HEK293 (cell line): ENCODE results near the gene PCNX3.

Experiments
- CTCF ChIP-seq: fragments of 450-650 bp; formaldehyde crosslinking; IDR thresholded peaks from 2 replicates; pipeline ENCODE4 v1.5.1; 2016; ENCODE audit warnings: missing biosample characterization, missing genetic modification characterization
- ZNF148 ChIP-seq: fragments of 450-650 bp; formaldehyde crosslinking; IDR thresholded peaks from 2 replicates; pipeline ENCODE4 v1.5.0; 2017; ENCODE audit warnings: missing biosample characterization, missing genetic modification characterization, borderline replicate concordance
- ZNF404 ChIP-seq: fragments of 450-650 bp; formaldehyde crosslinking; IDR thresholded peaks from 2 replicates; pipeline ENCODE4 v1.5.1; 2017; ENCODE audit warnings: missing biosample characterization, missing genetic modification characterization

- TF ChIP-seq CTCF (peak; percentile 79), ZNF404 (tag by site-specific recombination) (no peak), ZNF148 (tag by site-specific recombination) (no peak)
These were observed 43.6 kb upstream of the PCNX3 start for GRCh38 chr11:65571940-65572339.
